Measurements from ENCODE around the gene EPS8. TPM values are rescaled to one million over a fixed set of nuclear protein-coding genes. Genes with fewer than 3 reads are reported as not detected.

EPS8 gene
- polyA plus RNA-seq, 1 of the 3 experiments (the other 2 are of a cell fraction) = 19.8 TPM

DNA sequence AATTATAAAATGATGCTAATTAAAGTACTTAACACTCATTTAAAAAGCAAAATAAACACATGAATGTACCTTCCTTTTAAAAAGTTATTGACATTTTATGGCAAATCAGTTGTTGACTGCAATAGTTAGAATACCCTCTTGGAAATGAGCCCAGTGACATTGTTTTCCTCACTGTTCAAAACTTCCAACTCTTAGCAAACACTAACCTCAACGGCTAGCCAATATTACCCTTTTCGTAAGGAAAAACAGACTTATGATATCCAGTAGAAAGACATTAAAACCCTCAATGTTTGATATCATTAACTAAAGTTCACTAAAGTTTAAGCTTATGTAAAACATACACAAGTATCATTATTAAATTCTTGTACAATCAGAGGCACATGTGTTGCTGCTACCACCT, 83.6 kb downstream of the EPS8 start (continued):
- TF ChIP-seq, protein P1, sequence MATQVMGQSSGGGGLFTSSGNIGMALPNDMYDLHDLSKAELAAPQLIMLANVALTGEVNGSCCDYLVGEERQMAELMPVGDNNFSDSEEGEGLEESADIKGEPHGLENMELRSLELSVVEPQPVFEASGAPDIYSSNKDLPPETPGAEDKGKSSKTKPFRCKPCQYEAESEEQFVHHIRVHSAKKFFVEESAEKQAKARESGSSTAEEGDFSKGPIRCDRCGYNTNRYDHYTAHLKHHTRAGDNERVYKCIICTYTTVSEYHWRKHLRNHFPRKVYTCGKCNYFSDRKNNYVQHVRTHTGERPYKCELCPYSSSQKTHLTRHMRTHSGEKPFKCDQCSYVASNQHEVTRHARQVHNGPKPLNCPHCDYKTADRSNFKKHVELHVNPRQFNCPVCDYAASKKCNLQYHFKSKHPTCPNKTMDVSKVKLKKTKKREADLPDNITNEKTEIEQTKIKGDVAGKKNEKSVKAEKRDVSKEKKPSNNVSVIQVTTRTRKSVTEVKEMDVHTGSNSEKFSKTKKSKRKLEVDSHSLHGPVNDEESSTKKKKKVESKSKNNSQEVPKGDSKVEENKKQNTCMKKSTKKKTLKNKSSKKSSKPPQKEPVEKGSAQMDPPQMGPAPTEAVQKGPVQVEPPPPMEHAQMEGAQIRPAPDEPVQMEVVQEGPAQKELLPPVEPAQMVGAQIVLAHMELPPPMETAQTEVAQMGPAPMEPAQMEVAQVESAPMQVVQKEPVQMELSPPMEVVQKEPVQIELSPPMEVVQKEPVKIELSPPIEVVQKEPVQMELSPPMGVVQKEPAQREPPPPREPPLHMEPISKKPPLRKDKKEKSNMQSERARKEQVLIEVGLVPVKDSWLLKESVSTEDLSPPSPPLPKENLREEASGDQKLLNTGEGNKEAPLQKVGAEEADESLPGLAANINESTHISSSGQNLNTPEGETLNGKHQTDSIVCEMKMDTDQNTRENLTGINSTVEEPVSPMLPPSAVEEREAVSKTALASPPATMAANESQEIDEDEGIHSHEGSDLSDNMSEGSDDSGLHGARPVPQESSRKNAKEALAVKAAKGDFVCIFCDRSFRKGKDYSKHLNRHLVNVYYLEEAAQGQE (IDR thresholded peaks at IDR 0.05; ENCODE audit: low read depth, low read length) = no peak
- TF ChIP-seq, protein P2, sequence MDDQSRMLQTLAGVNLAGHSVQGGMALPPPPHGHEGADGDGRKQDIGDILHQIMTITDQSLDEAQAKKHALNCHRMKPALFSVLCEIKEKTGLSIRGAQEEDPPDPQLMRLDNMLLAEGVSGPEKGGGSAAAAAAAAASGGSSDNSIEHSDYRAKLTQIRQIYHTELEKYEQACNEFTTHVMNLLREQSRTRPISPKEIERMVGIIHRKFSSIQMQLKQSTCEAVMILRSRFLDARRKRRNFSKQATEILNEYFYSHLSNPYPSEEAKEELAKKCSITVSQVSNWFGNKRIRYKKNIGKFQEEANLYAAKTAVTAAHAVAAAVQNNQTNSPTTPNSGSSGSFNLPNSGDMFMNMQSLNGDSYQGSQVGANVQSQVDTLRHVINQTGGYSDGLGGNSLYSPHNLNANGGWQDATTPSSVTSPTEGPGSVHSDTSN (IDR thresholded peaks at IDR 0.05) = no peak
- no peak for TF ChIP-seq YY1 (IDR thresholded peaks at IDR 0.05; ENCODE audit: low read depth)
- TF ChIP-seq RAD21 (IDR thresholded peaks at IDR 0.05; ENCODE audit: low read length) = no peak

GRCh38 chr12:15702276-15702675, 86.9 kb downstream of the EPS8 start:
- DNase-seq = no peak
- Histone ChIP-seq H2AFZ (ENCODE audit: low read depth) (no peak overlapping the region), H3K4me1 (ENCODE audit: control insufficient read depth in 1 of 2, insufficient read depth in 2 of 2, low read depth in 1 of 2, low read length in 1 of 2) (peaks cover 0 to 34% of the 10 kb centered on the region in 2 experiments; a peak in 3 of 4 replicates), H4K20me1 (ENCODE audit: insufficient read depth) (no peaks in the 10 kb centered on the region), H3K27me3 (ENCODE audit: insufficient read depth) (no peaks in the 10 kb centered on the region), H3K4me3 (ENCODE audit: low read depth in 2 of 2, low read length in 1 of 2) (no peak overlapping the region), H3K9ac (peak overlapping the region; percentile 49; the same call in 1 of the 2 replicates), H3K79me2 (ENCODE audit: insufficient read depth) (peaks cover 50% of the 10 kb centered on the region), H3K36me3 (replicated peaks in 1 of 2; ENCODE audit: control insufficient read depth in 1 of 2, insufficient read depth in 2 of 2, low read length in 1 of 2) (peaks cover 0 to 3% of the 10 kb centered on the region in 2 experiments), H3K4me2 (peak overlapping the region; percentile 61; the same call in 1 of the 2 replicates), H3K9me3 (no peaks in the 10 kb centered on the region), H3F3A (replicated peaks; ENCODE audit: insufficient read depth) (peaks cover 33% of the 10 kb centered on the region), H3K27ac (ENCODE audit: low read depth in 2 of 2, low read length in 1 of 2) (peak overlapping the region; percentile 53 to 92; a peak in 3 of 4 replicates), H3K9me2 (no peaks in the 10 kb centered on the region)
- ChIA-PET POLR2A (no interaction called here), CTCF (no interaction called here)
- TF ChIP-seq, protein P3, sequence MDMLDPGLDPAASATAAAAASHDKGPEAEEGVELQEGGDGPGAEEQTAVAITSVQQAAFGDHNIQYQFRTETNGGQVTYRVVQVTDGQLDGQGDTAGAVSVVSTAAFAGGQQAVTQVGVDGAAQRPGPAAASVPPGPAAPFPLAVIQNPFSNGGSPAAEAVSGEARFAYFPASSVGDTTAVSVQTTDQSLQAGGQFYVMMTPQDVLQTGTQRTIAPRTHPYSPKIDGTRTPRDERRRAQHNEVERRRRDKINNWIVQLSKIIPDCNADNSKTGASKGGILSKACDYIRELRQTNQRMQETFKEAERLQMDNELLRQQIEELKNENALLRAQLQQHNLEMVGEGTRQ (IDR thresholded peaks at IDR 0.05; ENCODE audit: borderline replicate concordance, low read depth, low read length) = no peak
- TF ChIP-seq, protein P4, sequence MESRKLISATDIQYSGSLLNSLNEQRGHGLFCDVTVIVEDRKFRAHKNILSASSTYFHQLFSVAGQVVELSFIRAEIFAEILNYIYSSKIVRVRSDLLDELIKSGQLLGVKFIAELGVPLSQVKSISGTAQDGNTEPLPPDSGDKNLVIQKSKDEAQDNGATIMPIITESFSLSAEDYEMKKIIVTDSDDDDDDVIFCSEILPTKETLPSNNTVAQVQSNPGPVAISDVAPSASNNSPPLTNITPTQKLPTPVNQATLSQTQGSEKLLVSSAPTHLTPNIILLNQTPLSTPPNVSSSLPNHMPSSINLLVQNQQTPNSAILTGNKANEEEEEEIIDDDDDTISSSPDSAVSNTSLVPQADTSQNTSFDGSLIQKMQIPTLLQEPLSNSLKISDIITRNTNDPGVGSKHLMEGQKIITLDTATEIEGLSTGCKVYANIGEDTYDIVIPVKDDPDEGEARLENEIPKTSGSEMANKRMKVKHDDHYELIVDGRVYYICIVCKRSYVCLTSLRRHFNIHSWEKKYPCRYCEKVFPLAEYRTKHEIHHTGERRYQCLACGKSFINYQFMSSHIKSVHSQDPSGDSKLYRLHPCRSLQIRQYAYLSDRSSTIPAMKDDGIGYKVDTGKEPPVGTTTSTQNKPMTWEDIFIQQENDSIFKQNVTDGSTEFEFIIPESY (IDR thresholded peaks at IDR 0.05; ENCODE audit: borderline replicate concordance, low read depth) = no peak
- TF ChIP-seq CHD2 (IDR thresholded peaks at IDR 0.05; ENCODE audit: low read length, partially characterized antibody) = no peak
- no peak for TF ChIP-seq RAD21 (IDR thresholded peaks at IDR 0.05; ENCODE audit: low read length)
- no peak for TF ChIP-seq FOXM1 (IDR thresholded peaks at IDR 0.05; ENCODE audit: low read depth)
- no peak for TF ChIP-seq RFX5 (IDR thresholded peaks at IDR 0.05; ENCODE audit: low read length)
- no peak for TF ChIP-seq ELF1 (IDR thresholded peaks at IDR 0.05)
- WGBS (ENCODE audit: low lambda C conversion rate) = 97% methylated on average over 2 of the region's 2 CpGs

All from SK-N-SH (cell line).